Measurements from ENCODE around the gene FFAR3.

DNA sequence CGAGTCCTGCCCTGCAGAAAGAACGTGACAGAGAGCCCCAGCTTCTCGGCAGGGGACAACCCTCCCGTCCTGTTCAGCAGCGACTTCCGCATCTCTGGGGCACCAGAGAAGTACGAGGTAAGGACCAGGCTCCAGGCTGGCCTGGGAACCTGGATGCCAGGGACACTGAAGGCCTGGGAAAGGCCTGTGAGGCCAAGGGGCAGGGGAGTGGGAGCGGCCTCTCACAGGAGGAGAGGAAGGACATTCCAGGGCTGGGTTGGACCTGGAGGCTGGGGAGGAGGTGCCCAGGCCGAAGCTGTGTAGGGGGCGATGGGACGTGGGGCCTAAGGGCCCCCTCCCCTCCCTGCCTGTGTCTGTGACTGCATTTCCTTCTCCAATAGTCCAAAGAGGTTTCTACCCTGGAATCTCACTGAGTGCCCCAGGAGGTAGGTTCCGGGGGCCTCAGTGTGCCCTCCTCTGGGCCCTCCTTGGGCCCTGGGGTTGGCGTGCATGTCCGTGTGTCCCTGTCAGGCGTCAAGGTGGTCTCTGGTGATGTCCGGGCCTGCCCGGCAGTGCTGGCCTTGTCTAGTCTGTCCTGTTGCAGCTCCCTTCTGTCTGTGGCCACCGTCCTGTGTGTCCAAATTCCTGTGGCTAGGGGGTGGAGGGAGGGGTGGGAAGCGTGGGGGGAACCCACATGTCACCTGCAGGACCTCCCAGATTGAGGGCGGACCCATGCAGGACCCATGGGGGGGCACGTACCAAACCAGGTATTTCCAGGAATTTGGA is 46.2 kb upstream of the FFAR3 start:
- TF ChIP-seq, protein P1, sequence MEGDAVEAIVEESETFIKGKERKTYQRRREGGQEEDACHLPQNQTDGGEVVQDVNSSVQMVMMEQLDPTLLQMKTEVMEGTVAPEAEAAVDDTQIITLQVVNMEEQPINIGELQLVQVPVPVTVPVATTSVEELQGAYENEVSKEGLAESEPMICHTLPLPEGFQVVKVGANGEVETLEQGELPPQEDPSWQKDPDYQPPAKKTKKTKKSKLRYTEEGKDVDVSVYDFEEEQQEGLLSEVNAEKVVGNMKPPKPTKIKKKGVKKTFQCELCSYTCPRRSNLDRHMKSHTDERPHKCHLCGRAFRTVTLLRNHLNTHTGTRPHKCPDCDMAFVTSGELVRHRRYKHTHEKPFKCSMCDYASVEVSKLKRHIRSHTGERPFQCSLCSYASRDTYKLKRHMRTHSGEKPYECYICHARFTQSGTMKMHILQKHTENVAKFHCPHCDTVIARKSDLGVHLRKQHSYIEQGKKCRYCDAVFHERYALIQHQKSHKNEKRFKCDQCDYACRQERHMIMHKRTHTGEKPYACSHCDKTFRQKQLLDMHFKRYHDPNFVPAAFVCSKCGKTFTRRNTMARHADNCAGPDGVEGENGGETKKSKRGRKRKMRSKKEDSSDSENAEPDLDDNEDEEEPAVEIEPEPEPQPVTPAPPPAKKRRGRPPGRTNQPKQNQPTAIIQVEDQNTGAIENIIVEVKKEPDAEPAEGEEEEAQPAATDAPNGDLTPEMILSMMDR (IDR thresholded peaks at IDR 0.05; ENCODE audit: low read length): no peak
- no peak for TF ChIP-seq EZH2 (optimal IDR thresholded peaks at IDR 0.05; ENCODE audit: low read depth, low read length)
- TF ChIP-seq EZH2phosphoT487 (IDR thresholded peaks at IDR 0.05; ENCODE audit: low read length): no peak

All from MM.1S (cell line).